CD14-positive monocyte (primary cell): ENCODE measurements around the gene POGLUT3. TPM values are rescaled to one million over a fixed set of nuclear protein-coding genes. Genes with fewer than 3 reads are reported as not detected.

Experiments
- DNase-seq, 3 donors: peaks; one replicate each; pipeline ENCODE4 v3.0.0-alpha.2; 2011 to 2022
- H2AFZ ChIP-seq: 2 replicates; pipeline ENCODE4 v1.6.0; 2012; ENCODE audit warnings: mild to moderate bottlenecking, low read depth, low read length, inconsistent platforms; ENCODE audit not compliant: insufficient read depth, poor library complexity, severe bottlenecking
- H3K27ac ChIP-seq, 2 donors: 1 replicate in 1 of 2; 2 replicates in 1 of 2; pipeline ENCODE4 v1.5.1; 2012 to 2013; ENCODE audit warnings: low read length in 2 of 2, control low read depth in 1 of 2, inconsistent platforms in 1 of 2, low read depth in 1 of 2, mild to moderate bottlenecking in 1 of 2
- H3K27me3 ChIP-seq, 2 donors: one replicate each; pipeline versions ENCODE4 v1.6.0 to v1.6.1; 2011 to 2013; ENCODE audit warnings: low read length in 2 of 2; ENCODE audit not compliant: control insufficient read depth in 2 of 2, insufficient read depth in 2 of 2
- H3K36me3 ChIP-seq, 2 donors: replicated peaks in 1 of 2; 1 replicate in 1 of 2; 2 replicates in 1 of 2; pipeline versions ENCODE4 v1.5.1 to v1.6.1; 2012 to 2013; ENCODE audit warnings: low read length in 2 of 2, control low read depth in 1 of 2, inconsistent platforms in 1 of 2, mild to moderate bottlenecking in 1 of 2; ENCODE audit not compliant: insufficient read depth in 2 of 2, control insufficient read depth in 1 of 2
- H3K4me1 ChIP-seq, 2 donors: 1 replicate in 1 of 2; 2 replicates in 1 of 2; pipeline versions ENCODE4 v1.5.1 to v1.6.1; 2012 to 2013; ENCODE audit warnings: low read length in 2 of 2, control low read depth in 1 of 2, inconsistent platforms in 1 of 2, mild to moderate bottlenecking in 1 of 2, moderate library complexity in 1 of 2; ENCODE audit not compliant: insufficient read depth in 2 of 2, control insufficient read depth in 1 of 2
- H3K4me2 ChIP-seq: replicated peaks from 2 replicates; pipeline ENCODE3; 2012; ENCODE audit warnings: low read length, moderate library complexity, mild to moderate bottlenecking; ENCODE audit not compliant: poor library complexity, severe bottlenecking; ENCODE audit errors: extremely low read depth
- H3K4me3 ChIP-seq, 3 experiments: fragments of 200-600 bp in 1 of 3; sonication (generic) in 1 of 3; replicated peaks in 1 of 3; 1 replicate in 2 of 3; 2 replicates in 1 of 3; pipeline ENCODE4 v1.5.1; 2011 to 2013; ENCODE audit warnings: low read length in 3 of 3, mild to moderate bottlenecking in 3 of 3, control low read depth in 2 of 3, low read depth in 2 of 3, inconsistent platforms in 1 of 3, moderate library complexity in 1 of 3
- H3K79me2 ChIP-seq: 2 replicates; pipeline ENCODE4 v1.6.0; 2012; ENCODE audit warnings: mild to moderate bottlenecking, control low read depth, inconsistent platforms, low read length, moderate library complexity; ENCODE audit not compliant: insufficient read depth
- H3K9ac ChIP-seq: 2 replicates; pipeline ENCODE4 v1.6.0; 2017; ENCODE audit warnings: low read length, mild to moderate bottlenecking; ENCODE audit not compliant: insufficient read depth, poor library complexity, severe bottlenecking
- H3K9me3 ChIP-seq, 2 donors: replicated peaks in 1 of 2; 1 replicate in 1 of 2; 2 replicates in 1 of 2; pipeline versions ENCODE4 v1.5.1 to v1.6.1; 2012 to 2013; ENCODE audit warnings: low read length in 2 of 2, control low read depth in 1 of 2; ENCODE audit not compliant: control insufficient read depth in 1 of 2, insufficient read depth in 1 of 2
- H4K20me1 ChIP-seq: 2 replicates; pipeline ENCODE4 v1.6.0; 2012; ENCODE audit warnings: mild to moderate bottlenecking, low read length, control low read depth, moderate library complexity; ENCODE audit not compliant: insufficient read depth
- H3K27ac Mint-ChIP-seq, 7 donors: one replicate each; pipeline ENCODE4 v1.8.0; 2020; ENCODE audit warnings: mild to moderate bottlenecking in 7 of 7, mixed read lengths in 7 of 7, moderate library complexity in 6 of 7, inconsistent platforms in 2 of 7
- H3K27me3 Mint-ChIP-seq, 3 donors: one replicate each; pipeline ENCODE4 v1.8.0; 2021 to 2022; ENCODE audit warnings: low read depth in 3 of 3, mild to moderate bottlenecking in 3 of 3, mixed read lengths in 3 of 3, moderate library complexity in 3 of 3, inconsistent platforms in 1 of 3
- H3K36me3 Mint-ChIP-seq, 2 donors: one replicate each; pipeline ENCODE4 v1.8.0; 2020; ENCODE audit warnings: mixed read lengths in 2 of 2, inconsistent platforms in 1 of 2, mild to moderate bottlenecking in 1 of 2
- H3K4me1 Mint-ChIP-seq: one replicate; pipeline ENCODE4 v1.8.0; 2020; ENCODE audit warnings: mild to moderate bottlenecking, mixed read lengths
- H3K4me3 Mint-ChIP-seq, 2 donors: one replicate each; pipeline ENCODE4 v1.8.0; 2020; ENCODE audit warnings: mild to moderate bottlenecking in 2 of 2, mixed read lengths in 2 of 2, moderate library complexity in 1 of 2
- H3K9me3 Mint-ChIP-seq, 7 donors: one replicate each; pipeline ENCODE4 v1.8.0; 2020 to 2022; ENCODE audit warnings: mixed read lengths in 7 of 7, mild to moderate bottlenecking in 6 of 7, moderate library complexity in 6 of 7, inconsistent platforms in 2 of 7
- CTCF ChIP-seq: fragments of 200-600 bp; IDR thresholded peaks from one replicate; pipeline ENCODE4 v1.8.0; 2022; ENCODE audit warnings: antibody characterized with exemption, mild to moderate bottlenecking
- WGBS: methylation state at CpG from one replicate; pipeline ENCODE4 v1.1.5; 2013; ENCODE audit warnings: missing lambda C conversion rate; ENCODE audit not compliant: insufficient coverage; 5-methylcytosine and 5-hydroxymethylcytosine counted together
- intact Hi-C, 2 donors: fragments of 100-400 bp; cut with micrococcal nuclease; formaldehyde crosslinking; loops; one replicate each; pipeline versions ENCODE4 v1.15.0 to v1.15.1; 2023
- polyA plus RNA-seq, 3 donors: library from polyadenylated mRNA; depleted of rRNA in 1 of 3; unstranded in 2 of 3; stranded (reverse) in 1 of 3; fragments of 300-500 nt in 2 of 3; fragments of >200 nt in 1 of 3; fragmentation: Illumina TruSeq in 2 of 3; gene quantifications; 1 replicate in 2 of 3; 2 replicates in 1 of 3; pipeline ENCODE4 v1.2.3, GENCODE V29; 2012 to 2021

The POGLUT3 gene
- polyA plus RNA-seq, 3 donors, result 0.64 to 1.2 (median 0.80) TPM

- Histone ChIP-seq H3K27me3 (no peaks in the 10 kb centered on the region), H3K36me3 (no peaks in the 10 kb centered on the region), H3K4me2 (no peak overlapping the region), H3K27ac (no peak overlapping the region), H3K9ac (no peak overlapping the region), H3K4me3 (no peak overlapping the region), H4K20me1 (no peaks in the 10 kb centered on the region), H3K4me1 (no peaks in the 10 kb centered on the region), H2AFZ (no peak overlapping the region), H3K79me2 (no peaks in the 10 kb centered on the region), H3K9me3 (no peaks in the 10 kb centered on the region)
- Mint-ChIP-seq H3K36me3 (peaks cover 0 to 5% of the 10 kb centered on the region in 2 donors), H3K9me3 (peaks cover 0 to 4% (median 0%) of the 10 kb centered on the region in 7 donors), H3K4me1 (no peaks in the 10 kb centered on the region), H3K4me3 (no peak overlapping the region), H3K27ac (no peak overlapping the region), H3K27me3 (no peaks in the 10 kb centered on the region)
- TF ChIP-seq CTCF, result no peak
- intact Hi-C loops, result no loop called here
- DNase-seq, result no peak
- WGBS, result 100% methylated on average over 1 of the region's 2 CpGs
These were observed 14.5 kb upstream of the POGLUT3 start for GRCh38 chr11:108512708-108513107.

GRCh38 chr11:108511851-108512474 is 13.8 kb upstream of the POGLUT3 start:
- peaks cover 0 to 4% (median 0%) of the 10 kb centered on the region in 7 donors for H3K9me3 Mint-ChIP-seq
- WGBS, result no CpG with 5 or more reads among the region's 2 CpGs
- H3K4me1 ChIP-seq, result no peaks in the 10 kb centered on the region
- H3K4me2 ChIP-seq, result no peak overlapping the region
- no peak overlapping the region for H3K27ac Mint-ChIP-seq
- H3K27ac ChIP-seq, result no peak overlapping the region
- DNase-seq, result no peak
- H3K36me3 Mint-ChIP-seq, result peaks cover 0 to 5% of the 10 kb centered on the region in 2 donors
- no peak overlapping the region for H3K4me3 Mint-ChIP-seq
- H3K4me3 ChIP-seq, result no peak overlapping the region
- no peaks in the 10 kb centered on the region for H3K36me3 ChIP-seq
- no peaks in the 10 kb centered on the region for H3K27me3 Mint-ChIP-seq
- H3K27me3 ChIP-seq, result no peaks in the 10 kb centered on the region
- H3K79me2 ChIP-seq, result no peaks in the 10 kb centered on the region
- H3K9me3 ChIP-seq, result no peaks in the 10 kb centered on the region
- H3K4me1 Mint-ChIP-seq, result no peaks in the 10 kb centered on the region
- H3K9ac ChIP-seq, result no peak overlapping the region
- no peak overlapping the region for H2AFZ ChIP-seq
- no peak for TF ChIP-seq CTCF
- intact Hi-C loops, result no loop called here
- no peaks in the 10 kb centered on the region for H4K20me1 ChIP-seq
